AG20443 (cell line): ENCODE data around the gene ESYT3.
"Not testable (repeated sequence)": the region's sequence is repeated elsewhere in the genome, so short reads cannot be mapped to it uniquely, and the experiment has no call there.

Experiments
- DNase-seq: peaks from one replicate; pipeline ENCODE4 v3.0.0; 2012; ENCODE audit warnings: low spot score, mixed read lengths

ESYT3 gene

DNA sequence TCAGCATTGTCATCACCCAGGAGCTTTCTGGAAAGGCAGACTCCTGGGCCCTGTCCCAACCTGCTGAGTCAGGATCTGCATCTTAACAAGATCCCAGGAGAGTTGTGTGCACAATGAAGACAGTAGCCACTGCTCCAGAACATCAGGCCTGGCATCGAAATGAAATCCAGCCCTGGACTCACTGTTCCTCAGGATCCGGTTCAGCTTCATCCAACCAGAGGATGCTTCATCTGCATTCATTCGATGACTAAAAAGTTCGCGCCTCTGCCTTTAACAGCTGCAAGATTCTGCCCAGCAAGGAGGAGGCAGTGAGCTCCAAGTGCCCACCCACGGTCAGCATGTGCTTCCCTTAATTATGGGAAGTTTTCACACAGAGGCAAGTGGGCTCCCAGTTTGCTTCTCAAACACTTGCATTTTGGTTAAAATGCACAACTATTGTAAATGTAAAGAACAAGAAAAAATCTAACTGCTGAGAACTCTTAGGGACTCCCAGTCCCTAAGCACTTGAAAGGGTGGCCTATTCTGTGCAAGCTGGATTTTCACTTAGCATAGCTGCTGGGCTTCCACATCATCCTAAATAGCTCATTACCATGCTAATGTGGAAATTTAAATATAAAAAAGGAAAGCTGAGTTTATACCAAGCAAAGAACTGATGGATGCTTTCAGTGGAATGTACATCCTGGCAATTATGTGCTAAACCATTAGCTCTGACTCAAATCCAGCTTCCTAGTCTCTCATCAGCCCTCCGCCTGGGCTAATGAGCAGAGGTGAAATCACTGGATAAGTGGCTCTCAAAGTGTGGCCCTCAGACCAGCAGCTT, 25.5 kb upstream of the ESYT3 start:
- DNase-seq: no peak

DNA sequence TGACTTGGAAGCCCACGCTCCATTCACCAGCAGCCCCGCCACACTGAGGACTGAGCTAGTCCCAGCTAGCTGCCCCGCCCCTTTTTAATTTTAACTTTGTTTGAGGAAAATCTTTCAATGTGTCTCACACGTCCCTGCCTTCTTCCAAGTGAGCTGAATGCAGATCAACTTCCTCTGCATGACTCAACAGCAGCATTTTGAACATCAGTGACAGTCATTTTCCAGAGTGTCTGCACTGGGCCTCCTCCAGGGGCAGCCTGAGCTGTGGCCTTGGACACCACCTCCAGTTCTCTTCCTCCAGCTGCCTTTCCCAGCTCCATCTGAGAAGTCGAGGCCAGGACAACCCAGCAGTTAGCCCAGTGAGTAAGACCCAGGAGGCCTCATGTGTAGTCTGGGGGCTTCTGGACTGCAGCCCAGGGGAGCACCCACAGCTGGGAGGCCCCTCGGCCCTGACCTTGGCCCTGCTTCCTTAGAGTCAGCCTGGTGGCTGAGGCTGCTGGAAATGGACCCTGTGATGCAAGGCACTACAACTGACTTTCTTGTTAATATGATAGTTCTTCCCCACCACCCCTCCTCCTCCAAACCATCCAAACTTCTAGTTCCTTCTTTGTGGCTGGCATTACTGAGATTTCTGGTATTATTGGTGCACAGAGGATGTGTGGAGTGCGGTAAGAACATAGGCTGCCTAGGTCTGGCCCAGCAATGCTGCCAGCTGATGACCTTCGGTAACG, 21.4 kb upstream of the ESYT3 start:
- DNase-seq: peak; percentile 70

DNA sequence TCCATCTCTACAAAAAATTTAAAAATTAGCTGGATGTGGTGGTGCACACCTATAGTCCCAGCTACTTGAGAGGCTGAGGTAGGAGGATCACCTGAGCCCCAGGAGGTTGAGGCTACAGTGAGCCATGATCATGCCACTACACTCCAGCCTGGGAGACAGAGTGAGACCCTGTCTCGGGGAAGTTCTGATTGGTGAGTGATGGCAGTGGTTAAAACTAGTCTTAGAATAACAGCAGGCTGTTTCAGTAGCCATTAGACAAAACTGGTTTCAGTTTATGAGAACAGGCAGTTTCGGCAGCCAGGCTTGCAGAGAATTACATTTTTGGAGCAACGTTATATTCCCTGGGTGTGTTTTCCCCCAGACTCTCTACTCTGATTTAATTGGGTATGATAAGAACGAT, 18.2 kb upstream of the ESYT3 start:
- DNase-seq: not testable (repeated sequence)

DNA sequence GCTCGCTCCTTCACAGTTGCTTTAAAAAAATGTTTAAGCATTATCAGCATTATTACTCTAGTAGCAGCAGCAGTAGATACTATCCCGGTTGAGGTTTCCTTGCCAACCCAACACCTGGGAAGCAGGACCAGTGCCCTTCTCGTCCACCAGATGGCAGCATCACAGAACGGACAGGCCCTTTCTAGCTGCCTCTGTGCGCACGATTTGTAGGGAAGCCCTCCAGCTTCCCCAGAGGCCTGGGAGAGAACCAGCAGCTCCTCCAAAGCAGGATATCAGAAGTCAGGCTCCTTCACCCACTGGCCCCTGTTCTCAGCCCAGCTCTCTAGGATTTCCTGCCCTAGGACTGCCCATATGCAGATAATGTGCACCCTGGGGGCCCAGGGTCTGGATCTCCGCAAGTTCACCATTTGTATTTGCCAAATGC, 16.8 kb upstream of the ESYT3 start:
- DNase-seq: peak; percentile 93

DNA sequence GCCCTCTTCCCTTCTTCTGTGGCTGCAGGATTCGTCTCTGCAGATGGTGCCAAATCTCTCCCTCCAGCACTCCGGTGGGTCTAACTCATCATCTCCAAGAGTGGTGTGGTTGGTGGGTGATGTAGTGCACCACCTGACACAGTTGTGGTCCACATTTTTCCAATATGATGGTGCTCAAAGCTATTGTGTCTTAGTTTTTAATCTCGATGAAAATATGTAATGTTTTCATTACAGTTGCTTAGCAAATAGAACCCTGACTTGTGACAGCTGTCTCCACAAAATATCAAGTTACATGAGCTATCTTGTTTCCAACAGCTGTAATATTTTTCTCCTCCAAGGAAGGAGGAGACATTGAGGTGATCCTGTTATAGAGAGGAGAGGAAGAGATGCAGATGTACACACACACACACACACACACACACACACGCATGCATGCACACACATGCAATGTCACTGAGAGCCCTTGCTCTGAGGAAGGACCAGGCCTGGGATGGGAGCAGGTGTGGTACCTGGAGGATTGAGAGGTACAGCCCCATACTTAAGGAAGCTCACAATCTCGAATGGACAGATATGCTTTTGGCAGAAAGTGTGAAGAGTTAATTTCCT, 15.7 kb upstream of the ESYT3 start:
- no peak for DNase-seq

DNA sequence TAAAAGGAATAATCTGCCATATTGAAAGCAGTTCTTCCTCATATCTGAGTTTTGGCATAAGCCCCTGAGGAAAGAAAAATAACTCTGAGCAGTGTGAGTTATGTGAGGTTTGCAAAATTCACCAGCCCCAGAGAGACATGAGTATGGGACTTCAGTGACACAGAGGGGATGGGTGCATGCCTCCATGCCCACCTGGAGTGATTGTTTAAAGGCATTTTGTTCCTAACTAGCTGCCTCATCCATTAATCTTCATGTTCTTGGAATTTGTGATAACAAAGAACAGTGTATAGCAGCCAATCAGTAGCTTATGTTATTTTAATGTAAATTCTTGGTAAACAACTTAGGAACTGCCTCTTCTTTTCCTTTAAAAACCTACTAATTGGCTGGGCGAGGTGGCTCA, 11.1 kb upstream of the ESYT3 start:
- DNase-seq: no peak

DNA sequence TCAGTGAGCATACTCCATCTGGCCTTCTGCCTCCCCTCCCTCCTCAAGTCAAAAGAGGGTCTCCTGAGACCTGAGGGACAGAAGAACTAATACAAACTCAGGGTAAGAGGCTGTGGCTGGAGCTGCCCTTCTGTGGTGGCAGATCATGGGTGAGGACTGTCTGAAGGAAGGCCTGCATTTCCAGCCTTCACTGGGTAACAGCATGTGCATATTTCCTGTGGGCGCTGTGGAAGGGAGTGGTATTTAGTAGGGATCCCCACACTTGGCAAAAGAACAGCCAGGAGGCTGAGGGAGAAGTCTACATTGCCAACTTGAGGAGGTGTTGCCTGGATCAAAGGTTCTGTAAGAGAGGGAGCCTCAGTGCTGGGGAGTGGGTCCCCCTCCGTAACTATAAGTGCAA, 10.1 kb upstream of the ESYT3 start:
- no peak for DNase-seq

DNA sequence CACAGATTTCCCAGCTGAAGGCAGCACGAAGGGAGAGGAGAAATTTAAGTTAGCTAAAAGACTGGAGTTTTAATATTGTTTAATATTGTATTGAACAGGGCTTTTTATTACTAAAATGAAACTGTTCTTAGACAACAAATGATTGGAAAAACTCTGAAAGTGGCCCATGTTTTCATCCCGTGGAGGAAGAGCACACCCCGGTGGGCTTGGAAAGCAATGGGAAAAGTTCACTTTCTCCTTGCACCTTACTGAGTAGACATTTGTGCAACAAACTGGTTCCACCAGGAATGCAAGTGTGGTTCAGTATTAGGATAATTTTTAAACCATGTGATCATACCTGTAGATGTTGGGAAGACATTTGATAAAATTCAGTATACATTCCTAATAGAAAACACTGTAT, 8.2 kb upstream of the ESYT3 start:
- DNase-seq: no peak

DNA sequence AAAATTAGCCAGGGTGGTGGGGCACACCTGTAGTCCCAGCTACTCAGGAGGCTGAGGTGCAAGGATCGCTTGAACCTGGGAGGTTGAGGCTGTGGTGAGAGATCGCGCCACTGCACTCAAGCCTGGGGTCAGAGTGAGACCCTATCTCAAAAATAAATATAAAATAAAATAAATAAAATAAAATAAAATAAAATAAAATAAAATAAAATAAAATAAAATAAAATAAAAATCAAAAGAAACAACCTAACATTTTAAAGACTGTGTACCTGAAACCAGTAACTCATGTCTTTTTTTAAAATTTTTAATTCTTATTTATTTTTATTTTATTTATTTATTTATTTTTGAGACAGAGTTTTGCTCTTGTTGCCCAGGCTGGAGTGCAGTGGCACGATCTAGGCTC, 7.7 kb upstream of the ESYT3 start:
- not testable (repeated sequence) for DNase-seq

DNA sequence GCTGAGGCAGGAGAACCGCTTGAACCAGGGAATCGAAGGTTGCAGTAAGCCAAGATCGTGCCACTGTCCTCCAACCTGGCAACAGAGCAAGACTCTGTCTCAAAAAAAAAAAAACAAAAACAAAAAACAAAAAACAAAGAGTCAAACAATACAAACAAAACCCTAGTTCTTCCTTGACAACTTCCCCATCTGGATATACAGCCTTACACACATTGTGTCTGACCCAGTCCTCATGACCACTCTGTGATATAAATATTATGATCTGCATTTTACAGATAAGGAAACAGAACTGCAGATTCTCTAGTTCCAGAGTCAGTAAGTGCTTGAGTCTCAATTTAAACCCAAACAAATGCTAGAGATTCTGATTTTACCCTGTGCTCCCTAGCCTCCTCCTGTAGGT, 4.8 kb upstream of the ESYT3 start:
- no peak for DNase-seq

DNA sequence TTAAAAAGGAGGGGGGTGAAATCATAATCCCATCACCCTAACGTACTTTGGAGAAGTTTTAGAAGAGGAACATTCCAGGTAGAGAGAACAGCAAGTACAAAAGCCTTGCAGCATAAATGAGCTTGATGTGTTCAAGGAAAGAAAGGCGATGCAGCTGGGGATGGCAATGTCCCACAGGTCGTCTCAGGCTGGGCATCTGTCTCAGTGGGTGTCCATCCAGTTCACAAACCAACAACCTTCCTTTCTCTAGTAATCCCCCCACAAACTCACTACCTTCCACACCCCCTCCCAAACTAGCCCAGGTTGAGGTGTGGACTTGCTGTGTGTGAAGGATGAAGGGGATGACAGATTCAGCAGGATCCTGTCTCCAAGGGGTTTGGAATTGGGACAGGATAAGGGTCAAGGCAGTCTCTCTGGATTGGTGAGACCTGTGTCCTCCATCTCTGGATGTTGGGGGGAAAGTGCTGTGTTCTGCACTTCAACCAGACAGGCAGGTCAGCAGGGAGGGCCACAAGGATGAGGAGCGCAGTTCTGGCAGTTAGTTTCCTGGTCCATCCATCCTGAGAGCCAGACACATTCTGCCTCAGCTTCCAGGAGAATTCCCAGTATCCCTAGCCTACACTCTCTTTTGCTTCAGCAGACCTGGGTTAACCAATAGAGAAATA, 1.7 kb upstream of the ESYT3 start:
- no peak for DNase-seq

DNA sequence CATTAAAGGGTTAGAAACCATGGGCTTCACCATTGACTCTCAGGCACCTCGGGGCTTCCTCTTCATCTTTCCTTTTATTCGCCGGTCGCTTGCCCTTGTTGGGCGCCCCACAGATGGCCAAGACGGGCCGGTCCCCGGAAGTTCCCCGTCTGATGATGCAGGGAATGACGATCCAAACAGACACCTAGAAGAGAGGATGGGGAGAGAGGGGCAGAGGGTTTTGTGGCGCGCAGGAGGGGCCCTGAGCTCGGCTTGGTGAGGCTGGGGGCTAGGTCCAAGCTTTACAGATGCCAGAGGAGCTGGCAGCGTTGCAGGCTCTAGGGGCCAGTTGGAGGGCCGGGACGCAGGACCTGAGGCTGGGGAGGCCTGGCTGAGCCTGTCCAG, 532 bp upstream of the ESYT3 start:
- DNase-seq: no peak

DNA sequence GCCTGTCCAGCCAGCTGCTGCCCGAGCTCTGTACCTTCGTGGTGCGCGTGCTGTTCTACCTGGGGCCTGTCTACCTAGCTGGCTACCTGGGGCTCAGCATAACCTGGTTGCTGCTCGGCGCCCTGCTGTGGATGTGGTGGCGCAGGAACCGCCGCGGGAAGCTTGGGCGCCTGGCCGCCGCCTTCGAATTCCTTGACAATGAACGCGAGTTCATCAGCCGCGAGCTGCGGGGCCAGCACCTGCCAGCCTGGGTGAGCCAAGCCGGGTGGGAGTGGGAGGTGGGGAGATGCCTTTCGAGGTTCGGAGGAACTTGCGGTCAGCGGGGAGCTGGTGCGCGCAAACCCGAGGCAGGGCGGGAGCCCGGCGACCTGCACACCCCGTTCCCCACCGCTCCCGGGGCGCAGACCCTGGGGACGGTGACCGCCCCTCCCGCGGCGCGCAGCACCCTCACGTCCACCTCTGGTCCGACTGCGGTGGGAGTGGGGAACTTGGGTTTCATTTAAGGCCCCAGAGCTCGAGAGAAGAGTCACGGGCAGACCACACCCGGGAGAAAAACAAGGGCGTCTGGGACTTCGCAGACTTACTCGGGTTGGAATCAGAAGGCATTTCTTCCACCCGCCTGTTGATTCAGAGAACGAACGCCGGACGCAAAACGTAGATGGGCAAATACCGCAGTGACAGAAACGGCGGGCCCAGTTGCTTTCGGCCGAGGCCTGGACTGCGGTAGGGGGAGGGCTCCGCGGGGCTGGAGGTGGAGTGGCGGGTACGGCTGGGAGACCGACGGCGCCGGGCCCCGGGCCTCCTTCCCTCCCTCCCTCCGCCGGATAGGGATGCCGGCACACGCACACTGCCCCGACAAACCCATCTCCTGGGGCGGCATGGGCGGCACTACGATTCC, 708 bp downstream of the ESYT3 start:
- DNase-seq: peak; percentile 52

DNA sequence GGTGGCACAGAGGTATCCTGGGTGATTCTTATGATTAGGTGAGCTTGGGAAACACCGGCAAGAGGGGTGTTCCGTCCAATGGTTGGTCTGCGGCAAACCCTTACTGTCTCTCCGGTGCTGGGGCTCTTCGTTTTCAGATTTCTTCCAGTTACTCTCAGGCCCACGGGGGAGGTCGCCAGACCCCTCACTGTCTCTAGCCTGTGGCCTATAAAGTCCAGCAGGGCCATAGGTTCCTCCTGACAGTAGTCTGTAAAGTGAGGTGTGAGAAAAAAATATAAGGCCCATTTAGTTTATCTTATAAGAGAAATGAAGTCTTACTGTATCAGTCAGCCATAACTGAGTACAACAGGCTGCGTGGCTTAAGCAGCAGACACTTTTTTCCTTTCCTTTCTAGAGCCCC, 1.4 kb downstream of the ESYT3 start:
- no peak for DNase-seq

DNA sequence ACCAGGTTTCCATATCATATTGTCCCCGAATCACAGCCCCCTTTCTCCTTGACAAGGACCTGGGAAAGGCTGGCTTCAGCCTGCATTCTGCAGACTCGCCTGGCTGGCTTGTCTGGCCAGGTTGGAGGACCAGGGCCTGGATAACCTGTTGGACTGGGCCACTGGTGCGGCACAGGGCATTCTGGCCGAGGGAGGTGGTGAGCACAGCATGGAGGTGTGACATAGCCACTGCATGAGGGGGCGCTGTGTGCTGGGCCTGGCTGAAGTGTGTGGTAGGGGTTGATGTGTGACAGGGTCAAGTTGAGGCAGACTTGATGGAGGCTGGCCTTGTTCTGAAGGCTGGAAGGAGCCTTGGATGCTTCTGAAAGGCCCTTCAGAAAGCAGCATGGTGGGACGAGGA, 2.9 kb downstream of the ESYT3 start:
- no peak for DNase-seq

DNA sequence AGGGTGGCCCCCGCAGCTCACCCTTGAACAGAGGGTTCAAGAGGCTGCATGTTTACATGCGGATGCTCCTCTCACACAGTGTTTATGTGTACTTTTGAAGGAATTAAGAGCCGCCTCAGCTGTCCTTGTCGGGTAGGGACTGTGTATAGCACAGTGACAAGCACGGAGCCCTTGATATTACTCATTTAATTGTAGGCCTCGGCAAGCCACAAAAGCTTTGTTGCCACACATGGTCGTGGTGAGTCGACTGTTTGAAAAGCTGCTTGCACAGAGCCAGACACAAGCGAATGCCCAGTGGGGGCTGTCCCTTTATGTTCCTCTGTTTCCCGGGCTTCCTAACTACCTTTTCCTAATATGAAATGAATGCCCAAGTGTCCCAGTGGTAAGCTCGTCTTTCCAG, 4.5 kb downstream of the ESYT3 start:
- DNase-seq: peak; percentile 67

DNA sequence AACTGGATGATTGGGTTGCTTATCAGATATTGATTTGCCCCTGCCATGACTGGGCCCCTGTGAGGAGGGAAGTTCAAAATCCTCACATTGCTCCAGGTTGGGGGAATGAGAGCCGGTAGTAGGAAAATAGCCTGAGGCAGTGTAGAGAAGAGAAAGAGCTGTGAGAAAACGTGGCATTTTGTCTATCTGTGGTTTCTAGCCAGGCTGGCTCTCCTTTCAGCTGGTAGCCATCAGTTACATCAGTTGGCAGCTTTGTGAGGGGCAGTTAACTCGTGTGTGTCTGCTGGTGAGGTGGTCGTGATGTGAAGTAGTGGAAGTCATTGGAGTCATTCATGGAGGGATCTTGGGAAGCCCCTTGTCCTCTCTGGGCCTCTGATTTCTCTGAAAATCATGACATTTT, 5.2 kb downstream of the ESYT3 start:
- DNase-seq: no peak

DNA sequence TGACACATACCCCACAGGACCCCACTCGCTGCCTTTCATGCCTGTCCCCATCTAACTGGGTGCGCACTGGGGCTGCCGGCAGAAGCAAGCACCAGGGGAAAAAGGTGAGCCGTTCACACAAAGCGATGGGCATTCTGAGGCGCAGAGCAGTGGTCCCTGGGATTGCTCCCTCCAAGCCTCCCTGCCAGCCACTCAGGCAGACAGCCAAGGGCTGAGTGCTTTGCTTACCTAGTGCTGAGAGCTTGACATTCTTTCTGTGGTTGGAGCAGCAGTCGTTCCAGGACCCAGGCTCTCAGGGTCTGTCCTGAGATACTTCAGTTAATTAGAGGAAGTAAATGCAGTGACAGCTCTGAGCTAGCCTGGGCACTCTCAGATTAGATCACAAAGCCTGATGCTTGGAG, 5.7 kb downstream of the ESYT3 start:
- DNase-seq: no peak

DNA sequence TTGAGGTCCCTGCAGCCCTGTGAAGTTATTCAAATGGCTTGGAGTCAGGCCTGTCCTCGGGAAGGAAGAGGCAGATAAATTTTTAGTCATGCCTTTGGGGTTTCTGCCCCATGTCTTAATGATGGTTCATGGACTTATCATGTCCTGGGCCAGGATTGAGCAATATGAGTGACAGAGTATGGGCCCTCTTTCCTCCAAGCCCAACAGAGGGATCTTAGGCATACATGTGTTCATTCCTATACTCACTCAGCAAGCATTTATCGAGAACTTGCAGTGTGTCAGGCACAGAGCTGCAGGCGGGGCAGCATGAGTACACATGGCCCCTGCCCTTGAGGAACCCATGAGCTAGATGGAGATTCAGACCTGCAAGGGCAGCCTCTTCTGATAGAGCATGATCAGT, 6.2 kb downstream of the ESYT3 start:
- DNase-seq: peak; percentile 66

DNA sequence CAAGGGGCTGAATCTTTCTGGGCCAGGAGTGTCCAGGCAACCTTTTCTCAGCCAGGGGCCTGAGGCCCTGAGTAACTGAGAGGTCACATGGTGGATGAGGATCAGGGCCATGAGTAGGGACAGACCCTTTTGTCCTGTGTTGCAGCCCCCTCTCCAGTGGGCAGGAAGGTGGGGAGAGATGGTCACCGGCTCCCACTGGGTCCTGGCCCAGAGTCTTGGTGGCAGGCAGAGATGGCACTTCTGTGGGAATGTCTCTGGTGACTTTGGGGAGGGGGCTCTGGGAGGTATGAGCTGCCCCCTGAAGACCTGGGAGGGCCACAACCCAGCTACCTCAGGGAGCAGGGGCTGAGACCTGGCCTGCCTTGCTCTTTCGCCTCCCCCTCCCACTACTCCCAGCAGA, 6.8 kb downstream of the ESYT3 start:
- no peak for DNase-seq

DNA sequence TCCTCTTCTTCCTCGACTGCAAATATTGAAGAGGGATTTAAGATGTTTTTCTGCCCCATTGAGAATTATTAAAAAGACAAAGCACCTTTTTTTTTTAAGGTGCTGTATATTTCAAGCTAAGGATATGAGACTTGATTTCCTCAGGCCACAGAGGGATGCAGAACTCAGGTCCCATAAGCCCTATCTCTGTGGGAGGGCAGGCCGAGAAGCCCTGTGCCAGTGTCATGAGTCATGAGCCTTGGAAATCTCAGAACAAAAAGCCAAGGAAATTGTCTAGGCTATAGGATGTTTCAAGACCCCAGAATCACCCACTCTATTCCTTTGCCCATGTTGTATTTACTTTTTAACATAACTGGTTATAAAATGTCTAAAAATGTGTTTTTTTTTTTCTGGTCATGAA, 7.3 kb downstream of the ESYT3 start:
- DNase-seq: peak; percentile 53

DNA sequence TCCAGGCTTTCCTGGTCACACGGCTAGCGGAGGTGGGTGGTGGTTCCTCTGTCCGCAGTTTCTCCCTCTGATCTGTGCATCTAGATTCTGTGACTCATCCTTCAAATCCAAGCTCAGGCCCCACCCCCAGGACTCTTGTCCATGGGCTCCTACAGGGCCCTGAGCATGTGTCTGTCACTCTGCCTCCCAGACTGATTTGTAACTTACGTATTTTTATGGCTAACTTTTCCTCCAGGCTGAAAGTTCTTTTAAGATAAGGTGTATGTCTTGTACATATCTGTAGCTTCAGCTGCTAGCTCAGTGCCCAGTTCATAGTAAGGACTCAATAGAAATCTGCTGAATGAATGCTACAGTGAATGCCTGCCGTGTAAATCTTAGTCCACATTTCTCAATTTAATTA, 8.0 kb downstream of the ESYT3 start:
- peak; percentile 64 for DNase-seq
